Left renal pelvis (tissue), 4 donors: ENCODE data around the gene GNG2. TPM values are rescaled to one million over a fixed set of nuclear protein-coding genes. Genes with fewer than 3 reads are reported as not detected.

Experiments used
- DNase-seq, 4 donors: peaks; one replicate each; pipeline ENCODE4 v3.0.0-alpha.2; 2013; ENCODE audit warnings: low read depth in 4 of 4, low spot score in 3 of 4
- polyA plus RNA-seq, 4 donors: library from polyadenylated mRNA; unstranded; fragments of 120-200 nt; gene quantifications; one replicate each; pipeline ENCODE4 v1.2.1, GENCODE V29; 2013; ENCODE audit not compliant: insufficient read length in 4 of 4

GNG2 gene
- polyA plus RNA-seq, 4 donors = 63.7 to 104 (median 75.8) TPM

GRCh38 chr14:52014601-52015267, 154.3 kb downstream of the GNG2 start:
- DNase-seq = no peak

GRCh38 chr14:52015411-52016030, 155.1 kb downstream of the GNG2 start:
- no peak for DNase-seq

- no peak for DNase-seq
Measured at GRCh38 chr14:52018252-52018651, 157.8 kb downstream of the GNG2 start.

- DNase-seq = no peak
Measured at GRCh38 chr14:52018970-52019369, 158.6 kb downstream of the GNG2 start.

Other genes with a start within 250 kb of the GNG2 start
- 10 to 100 TPM; 19.1 to 41.7 (median 23.5) TPM for gene FRMD6, start 208.7 kb upstream of the GNG2 start, polyA plus RNA-seq
- 100 to 1,000 TPM; 250 to 325 (median 280) TPM for gene RTRAF, start 128.9 kb downstream of the GNG2 start, polyA plus RNA-seq
- 100 to 1,000 TPM in 3 of 4 donors, 10 to 100 TPM in 1; 88.9 to 239 (median 139) TPM for gene NID2, start 208.4 kb downstream of the GNG2 start, polyA plus RNA-seq